ENCODE results near the gene PGLYRP3.

Gene PGLYRP3

GRCh38 chr1:153260585-153261280 is 52.0 kb downstream of the PGLYRP3 start:
- DNase-seq (ENCODE audit: low spot score) = no peak

GRCh38 chr1:153259387-153259786 is 53.4 kb downstream of the PGLYRP3 start, which contains the start of gene LORICRIN:
LORICRIN (plus strand) TSS chr1:153259687; CDS start chr1:153260950, 1,263 bp downstream.
- no peak for DNase-seq (ENCODE audit: low spot score)

GRCh38 chr1:153253693-153254092 is 59.1 kb downstream of the PGLYRP3 start:
- no peak for DNase-seq (ENCODE audit: low spot score)

GRCh38 chr1:153253076-153253475 is 59.7 kb downstream of the PGLYRP3 start:
- no peak for DNase-seq (ENCODE audit: low spot score)

- DNase-seq (ENCODE audit: low spot score) = no peak
These were observed 60.8 kb downstream of the PGLYRP3 start for GRCh38 chr1:153251988-153252387.

- DNase-seq (ENCODE audit: low spot score) = no peak
These were observed 61.2 kb downstream of the PGLYRP3 start for GRCh38 chr1:153251562-153251961.

- DNase-seq (ENCODE audit: low spot score) = no peak
These were observed 61.7 kb downstream of the PGLYRP3 start for GRCh38 chr1:153251087-153251486.

- DNase-seq (ENCODE audit: low spot score) = no peak
These were observed 62.6 kb downstream of the PGLYRP3 start for GRCh38 chr1:153250166-153250565.

- DNase-seq (ENCODE audit: low spot score) = no peak
These were observed 64.4 kb downstream of the PGLYRP3 start for GRCh38 chr1:153248176-153248879.

Data from cerebellar cortex (tissue), 1 donor.